Glomerular endothelial cell (primary cell): ENCODE data around the gene SLC52A3. TPM values are rescaled to one million over a fixed set of nuclear protein-coding genes. Genes with fewer than 3 reads are reported as not detected.
"Not testable (repeated sequence)": the region's sequence is repeated elsewhere in the genome, so short reads cannot be mapped to it uniquely, and the experiment has no call there.

ENCODE experiments used
- DNase-seq: peaks from one replicate; pipeline ENCODE4 v3.0.0-alpha.2; 2011; ENCODE audit warnings: low read depth, low spot score; ENCODE audit errors: extremely low read depth
- total RNA-seq: library from RNA; depleted of rRNA; stranded (reverse); fragments of >200 nt; gene quantifications from 2 replicates; pipeline ENCODE4 v1.2.3, GENCODE V29; 2015

Gene SLC52A3
- total RNA-seq, 1 donor from 2014 or later: not detected

- no peak for DNase-seq
These were observed 36.3 kb downstream of the SLC52A3 start for GRCh38 chr20:731891-732560.

GRCh38 chr20:730005-730404 lies 38.3 kb downstream of the SLC52A3 start:
- no peak for DNase-seq

DNA sequence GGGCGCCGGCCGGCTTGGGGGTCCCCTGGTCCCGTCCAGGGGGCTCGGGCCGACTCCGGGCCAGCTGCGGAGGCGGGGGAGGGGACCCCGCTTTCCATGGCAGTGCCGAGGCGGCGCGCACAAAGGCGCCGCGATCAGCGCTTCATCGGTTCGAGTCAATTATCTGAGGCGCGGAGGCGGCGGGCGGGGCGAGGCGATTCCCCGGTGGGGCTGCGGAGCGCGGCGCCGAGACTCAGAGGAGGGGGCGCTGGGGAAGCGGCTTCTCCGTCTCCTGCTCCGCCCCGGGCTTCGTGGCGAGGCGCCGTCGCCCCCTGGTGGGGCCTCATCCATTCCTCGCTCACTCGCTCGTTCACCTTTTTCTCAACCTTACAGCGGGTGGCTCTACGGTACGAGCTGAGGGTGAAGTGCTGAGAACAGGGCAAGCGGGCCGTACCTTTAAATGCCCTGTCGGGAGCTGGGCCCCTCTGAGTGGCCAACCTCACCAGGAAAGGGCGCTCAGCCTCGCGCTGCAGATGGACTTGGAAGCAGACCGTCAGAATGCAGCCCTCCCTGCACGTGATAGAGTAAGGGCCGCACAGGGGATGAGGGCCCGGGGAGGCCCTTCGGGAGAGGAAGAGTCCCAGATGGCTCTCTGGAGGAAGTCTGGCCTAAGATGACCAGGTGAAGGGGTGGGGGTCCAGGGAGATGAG lies 39.9 kb downstream of the SLC52A3 start:
- no peak for DNase-seq

- DNase-seq: no peak
These were observed 42.1 kb downstream of the SLC52A3 start for GRCh38 chr20:726160-726559.

GRCh38 chr20:725491-725890 lies 42.8 kb downstream of the SLC52A3 start:
- no peak for DNase-seq

DNA sequence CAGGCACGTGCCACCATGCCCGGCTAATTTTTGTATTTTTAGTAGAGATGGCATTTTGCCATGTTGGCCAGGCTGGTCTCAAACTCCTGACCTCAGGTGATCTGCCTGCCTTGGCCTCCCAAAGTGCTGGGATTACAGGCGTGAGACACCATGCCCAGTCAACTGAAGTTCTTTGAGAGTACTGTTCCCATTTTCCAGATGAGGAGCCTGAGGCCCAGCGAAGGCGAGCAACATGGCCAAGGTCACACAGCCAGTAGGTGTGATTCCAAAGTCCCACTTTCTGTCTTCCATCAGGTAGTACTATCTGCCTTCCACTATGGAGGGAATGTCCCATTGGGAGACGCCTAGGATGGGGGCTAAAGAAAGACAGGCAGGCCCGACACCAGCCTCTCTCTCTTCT lies 43.5 kb downstream of the SLC52A3 start:
- not testable (repeated sequence) for DNase-seq

DNA sequence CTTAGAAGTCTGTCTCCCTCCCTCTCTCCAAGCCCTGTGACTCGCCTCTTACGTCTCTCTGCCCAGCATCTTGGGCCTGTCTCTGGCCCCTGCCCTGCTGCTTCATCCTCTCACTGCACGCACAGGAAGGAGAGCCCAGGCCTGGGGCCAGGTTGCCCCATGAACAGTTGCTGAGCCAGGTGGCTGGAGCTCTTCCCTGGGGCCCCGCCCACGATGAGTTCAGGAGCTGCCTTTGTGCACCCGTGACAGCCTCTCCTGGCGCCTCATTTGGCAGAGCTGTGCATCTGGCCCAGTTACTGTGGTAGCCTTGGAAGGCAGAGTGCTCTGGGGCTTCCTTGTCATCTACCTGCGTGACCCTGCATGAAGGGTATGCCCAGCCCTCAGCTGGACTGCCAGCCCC lies 44.5 kb downstream of the SLC52A3 start:
- no peak for DNase-seq

GRCh38 chr20:722822-723644 lies 45.3 kb downstream of the SLC52A3 start:
- no peak for DNase-seq

DNA sequence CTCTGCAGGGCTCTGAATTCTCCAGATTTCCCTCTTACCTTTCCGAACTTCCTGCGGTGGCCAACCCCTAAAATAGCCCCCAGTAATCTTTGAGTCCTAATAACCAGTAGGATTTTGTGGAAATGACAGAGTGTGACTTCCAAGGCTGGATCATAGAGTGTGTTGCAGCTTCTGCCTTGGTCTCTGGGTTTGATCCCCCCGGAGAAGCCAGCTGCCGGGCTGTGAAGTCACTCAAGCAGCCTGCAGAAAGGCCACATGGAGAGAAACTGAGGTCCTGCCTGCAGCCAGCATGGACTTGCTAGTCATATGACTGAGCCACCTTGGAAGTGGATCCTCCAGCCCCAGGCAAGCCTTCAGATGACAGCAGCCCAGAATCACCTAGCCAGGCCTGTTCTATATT lies 46.4 kb downstream of the SLC52A3 start:
- DNase-seq: no peak

DNA sequence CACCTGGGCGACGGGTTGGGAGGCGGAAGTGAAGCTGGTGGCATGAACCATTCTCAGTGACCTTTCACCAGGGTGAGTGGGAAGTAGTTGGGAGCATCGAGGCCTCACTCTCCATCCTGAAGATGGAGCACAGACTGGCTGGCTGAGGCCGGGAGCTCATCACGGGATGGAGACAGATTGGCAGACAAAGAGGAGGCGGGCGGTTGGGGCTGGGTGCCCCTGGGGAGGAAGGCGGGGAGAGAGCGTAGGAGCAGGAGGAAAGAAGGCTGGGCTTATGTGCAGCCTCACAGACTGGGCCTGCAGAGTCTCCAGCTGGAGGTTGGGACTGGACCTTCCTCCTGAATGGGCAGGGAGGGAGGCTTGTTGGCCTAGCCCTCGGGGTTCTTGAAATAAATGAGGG lies 48.5 kb downstream of the SLC52A3 start:
- DNase-seq: no peak

DNA sequence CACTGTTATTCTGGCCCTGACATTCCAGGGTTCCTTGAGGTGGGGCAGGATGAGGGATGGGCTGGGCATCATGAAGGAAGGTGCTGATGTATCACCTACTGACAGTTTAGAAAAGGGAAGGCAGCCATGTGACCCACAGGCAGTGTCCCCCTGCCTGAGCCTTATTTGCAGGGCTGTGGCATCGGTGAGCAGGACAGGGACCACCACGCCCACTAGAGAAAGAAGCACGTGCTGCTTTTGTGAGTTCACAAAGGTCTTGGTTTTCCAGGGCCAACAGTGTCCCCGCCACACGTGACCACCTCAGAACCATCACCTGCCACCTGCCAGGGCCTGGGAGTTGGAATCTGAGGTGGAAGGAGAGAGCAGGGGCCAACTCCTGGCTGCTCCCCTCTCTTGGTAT lies 49.2 kb downstream of the SLC52A3 start:
- DNase-seq: no peak

GRCh38 chr20:717832-718231 lies 50.5 kb downstream of the SLC52A3 start:
- no peak for DNase-seq

- no peak for DNase-seq
These were observed 51.0 kb downstream of the SLC52A3 start for GRCh38 chr20:717271-717670.

GRCh38 chr20:714453-714852 lies 53.8 kb downstream of the SLC52A3 start:
- no peak for DNase-seq

DNA sequence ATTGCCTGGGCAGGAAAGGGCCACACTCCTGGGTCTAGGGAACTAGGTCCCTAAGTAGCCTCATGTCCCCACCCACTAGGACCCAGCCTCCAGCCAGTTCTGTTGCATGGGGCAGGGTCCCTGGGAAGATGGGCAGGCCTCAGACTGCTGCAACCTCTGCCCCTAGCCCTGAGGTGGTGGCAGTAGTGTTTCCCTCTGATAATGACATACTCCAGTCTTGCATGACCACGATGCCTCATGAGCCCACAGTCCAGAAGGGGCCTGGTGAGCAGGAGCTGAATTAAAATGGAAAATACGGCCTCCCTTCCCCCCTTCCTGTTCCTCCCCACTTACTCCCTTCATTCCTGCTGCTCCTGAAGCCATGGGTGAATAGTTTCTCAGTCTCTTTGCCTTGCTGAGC lies 56.7 kb downstream of the SLC52A3 start:
- DNase-seq: no peak

DNA sequence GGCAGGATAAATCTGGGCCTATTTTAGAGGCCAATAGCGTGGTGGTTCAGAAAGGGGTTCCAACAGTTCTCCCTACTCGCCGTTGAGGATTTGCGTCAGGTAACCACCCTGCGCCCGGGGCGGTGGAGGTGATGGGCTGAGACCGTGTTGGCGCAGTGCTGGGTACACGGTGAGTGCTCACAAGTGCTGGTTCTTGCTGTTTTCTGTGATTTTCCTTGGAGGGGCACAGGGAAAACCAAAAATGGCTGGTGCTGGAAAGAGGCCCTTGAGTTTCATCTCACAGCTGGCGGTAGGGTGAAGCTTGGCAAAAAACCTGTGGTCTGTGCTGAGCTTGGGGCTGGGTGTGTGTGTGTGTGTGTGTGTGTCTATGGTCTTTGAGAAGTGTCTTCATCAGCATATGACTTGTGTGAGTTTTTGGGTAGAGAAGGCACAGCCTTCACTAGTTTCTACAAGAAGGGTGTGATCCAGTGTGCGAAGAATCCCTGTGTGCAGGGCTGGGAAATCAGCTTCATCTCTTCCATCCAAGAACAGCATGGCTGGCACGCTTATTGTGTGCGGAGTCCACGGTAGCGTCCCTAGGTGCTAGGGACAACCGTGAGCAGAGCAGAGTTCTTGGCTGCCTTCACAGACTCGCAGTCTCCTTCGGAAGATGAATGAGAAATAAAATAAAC lies 57.4 kb downstream of the SLC52A3 start:
- DNase-seq: no peak

Other genes with a start within 250 kb of the SLC52A3 start
- 115 and 132 TPM in 2 replicates for gene CSNK2A1, start 224.7 kb downstream of the SLC52A3 start, total RNA-seq
- gene TCF15, start 158.2 kb downstream of the SLC52A3 start, total RNA-seq: 13.0 and 20.4 TPM in 2 replicates
- 49.6 and 73.4 TPM in 2 replicates for gene SRXN1, start 115.3 kb downstream of the SLC52A3 start, total RNA-seq
- gene SCRT2, start 92.7 kb downstream of the SLC52A3 start, total RNA-seq: not detected in 2 replicates
- gene FAM110A, start 65.2 kb upstream of the SLC52A3 start, total RNA-seq: 1.5 and 6.1 TPM in 2 replicates
- gene ANGPT4, start 147.8 kb upstream of the SLC52A3 start, total RNA-seq: not detected in 2 replicates
- gene RSPO4, start 233.8 kb upstream of the SLC52A3 start, total RNA-seq: not detected in 2 replicates